CD4-positive, alpha-beta T cell (primary cell): ENCODE measurements around the gene STARD13. TPM values are rescaled to one million over a fixed set of nuclear protein-coding genes. Genes with fewer than 3 reads are reported as not detected.

Experiments
- ATAC-seq: fragments of 200-7000 bp; cut with Tn5 transposase; one replicate; pipeline ENCODE4 v1.10.0; 2022; ENCODE audit warnings: mild to moderate bottlenecking; ENCODE audit not compliant: poor library complexity
- CTCF ChIA-PET: fragments of 350-600 bp; sonication (Branson Sonifier 250); formaldehyde crosslinking; loops from one replicate; lab custom pipeline; 2021; ENCODE audit warnings: antibody characterized with exemption, inconsistent platforms; lab: Charles Lee
- POLR2A ChIA-PET: fragments of 350-600 bp; sonication (Branson Sonifier 250); formaldehyde crosslinking; loops from one replicate; lab custom pipeline; 2021; ENCODE audit warnings: antibody characterized with exemption, inconsistent platforms; lab: Charles Lee
- DNase-seq, 14 experiments: peaks; one replicate each; pipeline ENCODE4 v3.0.0-alpha.2; 2013 to 2020; ENCODE audit warnings: mixed read lengths in 2 of 14
- H3K27ac ChIP-seq, 2 donors: one replicate each; pipeline versions ENCODE4 v1.5.1 to v1.7.0; 2013; ENCODE audit warnings: low read length in 2 of 2, low read depth in 1 of 2, mild to moderate bottlenecking in 1 of 2
- H3K27me3 ChIP-seq, 2 experiments: 1 replicate in 1 of 2; 2 replicates in 1 of 2; pipeline versions ENCODE4 v1.6.1 to v1.7.0; 2013; ENCODE audit warnings: low read length in 2 of 2, control low read depth in 1 of 2, mild to moderate bottlenecking in 1 of 2, moderate library complexity in 1 of 2; ENCODE audit not compliant: insufficient read depth in 2 of 2, control insufficient read depth in 1 of 2
- H3K36me3 ChIP-seq: one replicate; pipeline ENCODE4 v1.6.1; 2013; ENCODE audit warnings: low read length, control low read depth; ENCODE audit not compliant: insufficient read depth
- H3K4me1 ChIP-seq: one replicate; pipeline ENCODE4 v1.6.1; 2013; ENCODE audit warnings: low read length, control low read depth; ENCODE audit not compliant: insufficient read depth
- H3K4me3 ChIP-seq: one replicate; pipeline ENCODE4 v1.5.1; 2013; ENCODE audit warnings: mild to moderate bottlenecking, low read length, moderate library complexity
- H3K9me3 ChIP-seq, 2 experiments: 1 replicate in 1 of 2; 2 replicates in 1 of 2; pipeline versions ENCODE4 v1.6.1 to v1.7.0; 2013; ENCODE audit warnings: low read length in 2 of 2, mild to moderate bottlenecking in 2 of 2, control low read depth in 1 of 2, moderate library complexity in 1 of 2; ENCODE audit not compliant: control insufficient read depth in 1 of 2, insufficient read depth in 1 of 2
- H3K27ac Mint-ChIP-seq: one replicate; pipeline ENCODE4 v1.8.0; 2020; ENCODE audit warnings: mixed read lengths
- H3K27me3 Mint-ChIP-seq: one replicate; pipeline ENCODE4 v1.8.0; 2021; ENCODE audit warnings: mixed read lengths
- H3K36me3 Mint-ChIP-seq: one replicate; pipeline ENCODE4 v1.8.0; 2021; ENCODE audit warnings: low read depth, mixed read lengths
- H3K4me1 Mint-ChIP-seq: one replicate; pipeline ENCODE4 v1.8.0; 2021; ENCODE audit warnings: low read depth, mixed read lengths
- H3K4me3 Mint-ChIP-seq: one replicate; pipeline ENCODE4 v1.8.0; 2020; ENCODE audit warnings: mild to moderate bottlenecking, mixed read lengths
- H3K9me3 Mint-ChIP-seq: one replicate; pipeline ENCODE4 v1.8.0; 2020; ENCODE audit warnings: mixed read lengths
- CTCF ChIP-seq: fragments of 200-600 bp; IDR thresholded peaks from one replicate; pipeline ENCODE4 v1.8.0; 2022; ENCODE audit warnings: antibody characterized with exemption, mild to moderate bottlenecking
- intact Hi-C, 2 experiments: fragments of 100-400 bp; cut with DNase I in 1 of 2; cut with micrococcal nuclease in 1 of 2; formaldehyde crosslinking; loops; one replicate each; pipeline versions ENCODE4 v1.15.1 to v1.9.0; 2023 to 2025; cut with DNase I, micrococcal nuclease
- total RNA-seq, 174 experiments: library from RNA in 2 of 174; stranded (reverse) in 2 of 174; gene quantifications; one replicate each; pipeline ENCODE4 v1.2.3 and lab custom pipeline; 2021 to 2026

STARD13 gene
- total RNA-seq, 2 experiments from 2014 or later = not detected

GRCh38 chr13:33296793-33297425 lies 11.4 kb upstream of the STARD13 start:
- no peaks in the 10 kb centered on the region for H3K9me3 Mint-ChIP-seq
- no peak overlapping the region for H3K27ac ChIP-seq
- DNase-seq = no peak
- ChIA-PET POLR2A (no interaction called here), CTCF (no interaction called here)
- H3K27ac Mint-ChIP-seq = no peak overlapping the region
- H3K9me3 ChIP-seq = no peaks in the 10 kb centered on the region
- no peaks in the 10 kb centered on the region for H3K4me1 Mint-ChIP-seq
- intact Hi-C loops = no loop called here
- H3K4me3 Mint-ChIP-seq = no peak overlapping the region
- no peak for TF ChIP-seq CTCF
- peaks cover 48% of the 10 kb centered on the region for H3K27me3 Mint-ChIP-seq
- H3K4me1 ChIP-seq = no peaks in the 10 kb centered on the region
- no peaks in the 10 kb centered on the region for H3K27me3 ChIP-seq
- H3K4me3 ChIP-seq = no peak overlapping the region
- no peak for ATAC-seq
- H3K36me3 ChIP-seq = no peaks in the 10 kb centered on the region
- no peaks in the 10 kb centered on the region for H3K36me3 Mint-ChIP-seq

GRCh38 chr13:33292712-33293111 lies 7.2 kb upstream of the STARD13 start:
- no peak overlapping the region for H3K4me3 Mint-ChIP-seq
- Histone ChIP-seq H3K4me1 (no peaks in the 10 kb centered on the region), H3K27me3 (peaks cover 0 to 7% of the 10 kb centered on the region in 2 experiments), H3K4me3 (no peak overlapping the region), H3K9me3 (no peaks in the 10 kb centered on the region), H3K36me3 (no peaks in the 10 kb centered on the region), H3K27ac (no peak overlapping the region)
- POLR2A ChIA-PET = interaction anchor here (0.6 kb wide), 1 partner anchor 1406 kb away, joined by 3 read pairs; no protein-coding TSS in a partner anchor
- no peaks in the 10 kb centered on the region for H3K4me1 Mint-ChIP-seq
- TF ChIP-seq CTCF = no peak
- ATAC-seq (no peak), DNase-seq (no peak)
- no peaks in the 10 kb centered on the region for H3K9me3 Mint-ChIP-seq
- CTCF ChIA-PET = no interaction called here
- H3K36me3 Mint-ChIP-seq = no peaks in the 10 kb centered on the region
- no peak overlapping the region for H3K27ac Mint-ChIP-seq
- peaks cover 62% of the 10 kb centered on the region for H3K27me3 Mint-ChIP-seq
- intact Hi-C loops = no loop called here

DNA sequence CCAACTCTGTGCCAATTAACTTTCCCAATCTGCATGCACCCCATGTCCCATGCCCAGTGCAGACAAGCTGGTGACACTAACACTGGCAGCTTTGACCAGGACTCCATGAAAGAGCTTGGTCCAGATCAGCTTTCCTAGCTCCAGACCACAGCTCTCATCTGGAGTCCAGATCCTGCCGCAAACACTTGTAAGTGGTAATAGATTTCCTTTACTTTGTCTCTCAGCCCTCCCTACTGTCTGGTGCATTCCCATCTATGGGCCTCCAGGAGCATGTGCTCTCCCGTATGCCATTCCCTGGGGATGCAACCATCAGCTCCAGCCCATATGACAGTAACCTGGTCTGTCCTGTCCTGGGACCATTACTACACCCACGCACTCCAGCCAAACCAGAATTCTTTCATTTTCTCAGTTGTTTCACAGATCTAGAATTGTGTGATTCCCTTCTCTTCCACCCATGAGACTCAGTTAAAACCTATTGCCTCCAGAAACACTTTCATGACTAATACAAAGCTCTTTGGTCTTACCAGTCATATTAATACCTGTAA lies 4.9 kb upstream of the STARD13 start:
- Histone ChIP-seq H3K36me3 (no peaks in the 10 kb centered on the region), H3K4me1 (peaks cover 5% of the 10 kb centered on the region), H3K27me3 (peaks cover 5 to 23% of the 10 kb centered on the region in 2 experiments), H3K9me3 (no peaks in the 10 kb centered on the region), H3K27ac (no peak overlapping the region), H3K4me3 (no peak overlapping the region)
- H3K27me3 Mint-ChIP-seq = peaks cover 70% of the 10 kb centered on the region
- no peaks in the 10 kb centered on the region for H3K36me3 Mint-ChIP-seq
- ChIA-PET POLR2A (no interaction called here), CTCF (no interaction called here)
- no peak overlapping the region for H3K4me3 Mint-ChIP-seq
- DNase-seq (no peak), ATAC-seq (no peak)
- intact Hi-C loops = no loop called here
- TF ChIP-seq CTCF = no peak
- peaks cover 12% of the 10 kb centered on the region for H3K4me1 Mint-ChIP-seq
- no peak overlapping the region for H3K27ac Mint-ChIP-seq
- H3K9me3 Mint-ChIP-seq = no peaks in the 10 kb centered on the region
